RWPE1 (cell line): ENCODE measurements around the gene ROPN1B.
"Not testable (repeated sequence)": the region's sequence is repeated elsewhere in the genome, so short reads cannot be mapped to it uniquely, and the experiment has no call there.

Experiments
- CTCF ChIA-PET: fragments of 350-600 bp; sonication (Branson Sonifier 250); formaldehyde crosslinking; extraction: SDS; loops from one replicate; lab custom pipeline; 2021; lab: Yijun Ruan, JAX
- POLR2A ChIA-PET: fragments of 400-600 bp; formaldehyde crosslinking; extraction: SDS; loops from one replicate; lab custom pipeline; 2020; ENCODE audit warnings: antibody characterized with exemption; ENCODE audit not compliant: low non-redundant PET; lab: Yijun Ruan, JAX
- DNase-seq: peaks from one replicate; pipeline ENCODE4 v3.0.0; 2012; ENCODE audit warnings: low spot score
- H3K27ac ChIP-seq: fragments of 450-650 bp; 2 replicates; pipeline ENCODE4 v1.5.1; 2017
- TF ChIP-seq, protein P1 (sequence below): fragments of 450-650 bp; conservative IDR thresholded peaks from 2 replicates; pipeline ENCODE4 v1.5.1; 2017; ENCODE audit warnings: low read depth, mild to moderate bottlenecking

ROPN1B gene

DNA sequence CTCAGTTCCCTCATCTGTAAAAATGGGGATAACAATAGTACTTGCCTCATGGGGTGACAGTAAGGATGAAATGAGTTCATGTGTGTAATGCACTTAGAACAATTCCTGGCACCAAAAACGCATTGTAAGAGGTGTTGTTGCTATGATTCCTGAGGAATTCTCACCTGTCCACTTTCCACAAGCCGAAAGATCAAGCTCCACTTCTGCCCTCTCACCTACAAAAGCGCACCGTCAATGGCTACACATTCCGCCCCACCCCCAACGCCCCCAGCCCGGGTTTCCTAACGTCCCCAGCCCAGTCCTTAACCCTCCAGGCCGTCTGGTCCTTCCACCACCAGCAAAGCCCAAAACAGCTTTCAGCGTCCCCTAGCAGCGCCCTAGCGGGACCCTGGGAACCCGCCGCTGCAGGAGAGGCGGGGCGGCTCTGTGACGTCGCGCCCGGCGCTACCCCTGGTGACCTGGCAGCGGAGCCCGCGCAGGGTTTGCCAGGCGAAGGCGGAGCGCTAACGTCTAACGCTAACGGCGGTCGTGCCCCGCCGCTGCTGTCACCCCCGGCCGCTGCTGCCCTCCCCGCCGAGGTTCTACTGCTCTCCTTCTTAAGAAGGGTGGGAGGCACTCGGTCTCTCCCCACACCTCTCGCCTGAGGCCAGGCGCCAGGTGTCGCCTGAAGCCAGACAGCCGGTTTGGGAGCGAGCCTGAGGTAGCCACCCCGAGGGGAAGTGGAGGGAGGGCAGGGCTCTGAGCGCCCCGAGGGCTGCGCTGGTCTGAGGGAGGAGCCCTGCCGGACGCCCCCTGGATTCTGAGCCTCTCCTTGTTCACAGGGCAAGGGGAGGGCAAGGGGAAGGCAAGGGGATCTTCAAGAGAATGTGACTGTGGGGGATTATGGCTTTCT, at the start of gene ROPN1B:
ROPN1B (plus strand) TSS at position 478 of the 892 bp plus-strand sequence. CDS start 2,877 bp downstream, outside the sequence.
- POLR2A ChIA-PET, DNase-seq, H3K27ac ChIP-seq, CTCF ChIA-PET: not testable (repeated sequence)

DNA sequence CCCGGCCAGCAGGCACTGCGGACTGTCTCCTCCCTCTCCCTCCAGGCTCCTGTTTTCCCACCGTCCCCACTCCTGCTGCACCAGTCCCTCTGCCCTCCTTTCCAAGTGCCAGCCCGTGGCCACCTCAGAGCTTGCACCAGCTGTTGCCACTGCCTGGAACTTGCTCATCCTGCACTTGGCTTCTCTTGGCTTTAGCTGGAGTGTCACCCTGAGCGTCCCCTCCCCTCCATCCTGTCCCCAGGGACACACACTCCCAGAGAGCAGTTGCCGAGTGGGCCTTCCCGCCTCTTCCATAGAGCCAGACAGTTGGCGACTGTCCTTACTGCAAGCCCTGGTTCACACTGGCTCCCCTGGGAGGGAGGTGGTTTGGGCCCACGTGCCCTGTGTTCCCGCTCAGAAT, 48.8 kb upstream of the ROPN1B start:
- H3K27ac ChIP-seq, CTCF ChIA-PET, POLR2A ChIA-PET, DNase-seq: not testable (repeated sequence)

DNA sequence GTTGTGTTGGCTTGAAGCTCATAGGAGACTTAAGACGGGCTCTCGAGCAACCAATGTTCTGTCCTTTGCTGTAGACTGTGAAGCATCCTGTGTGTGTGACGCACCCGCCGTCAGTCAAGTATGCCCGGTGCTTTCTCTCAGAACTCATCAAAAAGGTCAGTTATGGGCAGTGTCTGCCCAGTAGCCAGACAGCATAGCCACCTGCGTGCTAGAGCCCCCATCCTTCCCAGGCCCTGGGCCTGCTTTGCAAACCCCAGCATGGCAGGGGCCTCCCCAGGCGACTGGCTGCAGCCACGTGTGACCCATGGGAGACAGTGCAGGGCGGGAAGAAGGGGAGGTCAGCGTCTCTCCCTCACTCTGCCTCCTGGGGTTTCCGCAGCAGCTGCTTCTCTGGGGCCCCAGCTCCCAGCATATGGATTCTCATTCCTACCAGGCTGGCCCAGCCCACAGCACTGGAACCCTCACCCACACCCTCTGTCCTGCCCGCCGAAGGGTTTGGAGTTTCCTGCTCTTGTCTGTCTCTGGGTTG, 48.2 kb upstream of the ROPN1B start:
- POLR2A ChIA-PET, DNase-seq, H3K27ac ChIP-seq: not testable (repeated sequence)
- CTCF ChIA-PET, result interaction anchor here (0.7 kb wide), 1 partner anchor 210 kb away, joined by 3 read pairs; no protein-coding TSS in a partner anchor

DNA sequence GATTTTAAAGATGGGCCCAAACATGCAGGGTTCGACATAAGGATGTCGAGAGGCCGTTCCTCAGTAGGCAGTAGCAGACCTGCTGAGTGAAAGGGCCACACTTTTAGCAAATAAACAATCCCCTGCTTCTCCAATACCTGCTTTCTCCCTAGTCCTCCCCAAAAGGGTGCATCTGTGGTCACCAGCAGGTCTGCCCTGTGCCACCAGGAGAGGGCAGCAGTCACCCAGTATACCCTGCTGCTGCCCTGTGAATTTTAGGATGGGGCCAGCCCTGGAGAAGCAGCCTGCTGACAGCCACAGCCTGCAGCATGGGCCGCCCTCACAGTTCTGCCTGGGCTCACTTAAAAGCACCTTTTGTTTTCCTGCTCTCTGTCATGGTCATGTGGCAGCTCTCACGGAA, 47.3 kb upstream of the ROPN1B start:
- DNase-seq, POLR2A ChIA-PET, H3K27ac ChIP-seq: not testable (repeated sequence)
- TF ChIP-seq, protein P1, sequence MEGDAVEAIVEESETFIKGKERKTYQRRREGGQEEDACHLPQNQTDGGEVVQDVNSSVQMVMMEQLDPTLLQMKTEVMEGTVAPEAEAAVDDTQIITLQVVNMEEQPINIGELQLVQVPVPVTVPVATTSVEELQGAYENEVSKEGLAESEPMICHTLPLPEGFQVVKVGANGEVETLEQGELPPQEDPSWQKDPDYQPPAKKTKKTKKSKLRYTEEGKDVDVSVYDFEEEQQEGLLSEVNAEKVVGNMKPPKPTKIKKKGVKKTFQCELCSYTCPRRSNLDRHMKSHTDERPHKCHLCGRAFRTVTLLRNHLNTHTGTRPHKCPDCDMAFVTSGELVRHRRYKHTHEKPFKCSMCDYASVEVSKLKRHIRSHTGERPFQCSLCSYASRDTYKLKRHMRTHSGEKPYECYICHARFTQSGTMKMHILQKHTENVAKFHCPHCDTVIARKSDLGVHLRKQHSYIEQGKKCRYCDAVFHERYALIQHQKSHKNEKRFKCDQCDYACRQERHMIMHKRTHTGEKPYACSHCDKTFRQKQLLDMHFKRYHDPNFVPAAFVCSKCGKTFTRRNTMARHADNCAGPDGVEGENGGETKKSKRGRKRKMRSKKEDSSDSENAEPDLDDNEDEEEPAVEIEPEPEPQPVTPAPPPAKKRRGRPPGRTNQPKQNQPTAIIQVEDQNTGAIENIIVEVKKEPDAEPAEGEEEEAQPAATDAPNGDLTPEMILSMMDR, result peak; percentile 70
- CTCF ChIA-PET, result interaction anchor here (0.7 kb wide), 1 partner anchor 209 kb away, joined by 3 read pairs; no protein-coding TSS in a partner anchor

DNA sequence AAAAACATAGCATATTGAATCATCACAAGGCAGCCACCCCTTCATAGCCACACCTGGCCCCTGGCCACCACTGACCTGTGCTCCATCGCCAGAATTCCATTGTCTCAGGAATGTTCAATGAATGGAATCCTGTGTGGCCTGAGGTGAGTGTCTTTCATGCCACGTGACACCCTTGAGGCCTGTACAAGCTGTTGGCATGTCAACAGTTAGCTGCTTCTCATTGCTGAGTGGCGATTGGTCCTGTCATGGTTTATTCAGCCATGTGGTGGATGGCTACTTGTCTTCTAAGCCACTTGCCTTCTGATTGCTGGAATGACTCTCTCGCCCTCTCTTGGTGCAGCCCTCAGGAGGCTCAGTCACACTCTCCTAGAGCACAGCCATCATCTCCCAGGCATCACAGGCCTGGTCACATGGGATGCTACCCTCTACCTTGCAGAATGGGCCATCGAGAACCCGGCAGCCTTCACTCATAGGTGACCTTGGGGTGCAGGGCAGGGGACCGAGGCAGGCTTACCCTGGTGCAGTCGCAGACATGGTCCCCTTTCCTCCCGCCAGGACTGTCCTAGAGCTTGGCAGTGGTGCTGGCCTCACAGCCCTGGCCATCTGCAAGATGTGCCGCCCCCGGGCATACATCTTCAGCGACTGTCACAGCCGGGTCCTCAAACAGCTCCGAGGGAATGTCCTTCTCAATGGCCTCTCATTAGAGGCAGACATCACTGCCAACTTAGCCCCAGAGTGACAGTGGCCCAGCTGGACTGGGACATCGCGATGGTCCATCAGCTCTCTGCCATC, 45.5 kb upstream of the ROPN1B start:
- CTCF ChIA-PET, POLR2A ChIA-PET, DNase-seq: not testable (repeated sequence)

DNA sequence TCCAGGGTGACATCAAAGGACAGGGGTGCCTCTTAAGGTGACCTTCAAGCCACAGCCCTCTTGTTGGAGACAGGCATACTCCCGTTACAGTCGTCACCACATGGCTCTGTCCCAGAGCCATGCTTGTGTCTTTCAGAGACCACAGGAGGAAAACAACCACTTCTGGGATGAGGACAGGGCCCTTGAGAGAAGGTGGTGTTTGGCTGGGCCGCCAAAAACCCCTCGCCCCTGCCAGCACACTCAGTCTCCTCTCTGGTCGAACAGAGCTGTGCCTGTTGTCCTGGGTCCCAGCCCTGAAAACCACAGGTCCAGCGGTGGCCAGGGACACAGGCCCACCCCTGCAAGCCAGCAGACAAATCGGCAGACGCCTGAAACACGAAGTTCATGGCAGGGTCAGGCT, 44.7 kb upstream of the ROPN1B start:
- CTCF ChIA-PET, DNase-seq, H3K27ac ChIP-seq, POLR2A ChIA-PET: not testable (repeated sequence)

More for the DNA sequence above, 45.5 kb upstream of the ROPN1B start:
- not testable (repeated sequence) for H3K27ac ChIP-seq

DNA sequence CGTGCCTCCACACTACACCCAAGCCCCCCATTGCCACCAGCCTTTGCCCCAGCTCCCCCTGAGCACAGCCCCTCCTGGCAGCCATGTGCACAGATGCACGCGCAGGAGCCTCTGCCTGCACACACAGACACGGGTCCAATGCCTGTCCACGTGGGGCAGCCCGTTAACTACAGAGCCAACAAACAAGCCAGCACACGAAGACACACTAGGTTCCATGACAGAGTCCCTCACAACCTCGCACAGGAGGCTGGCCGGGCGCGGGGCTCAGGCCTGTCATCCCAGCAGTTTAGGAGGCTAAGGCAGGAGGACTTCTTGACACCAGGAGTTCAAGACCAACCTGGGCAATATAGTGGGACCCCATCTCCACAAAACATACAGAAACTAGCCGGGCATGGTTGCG, 43.3 kb upstream of the ROPN1B start:
- H3K27ac ChIP-seq, CTCF ChIA-PET, DNase-seq, POLR2A ChIA-PET: not testable (repeated sequence)

DNA sequence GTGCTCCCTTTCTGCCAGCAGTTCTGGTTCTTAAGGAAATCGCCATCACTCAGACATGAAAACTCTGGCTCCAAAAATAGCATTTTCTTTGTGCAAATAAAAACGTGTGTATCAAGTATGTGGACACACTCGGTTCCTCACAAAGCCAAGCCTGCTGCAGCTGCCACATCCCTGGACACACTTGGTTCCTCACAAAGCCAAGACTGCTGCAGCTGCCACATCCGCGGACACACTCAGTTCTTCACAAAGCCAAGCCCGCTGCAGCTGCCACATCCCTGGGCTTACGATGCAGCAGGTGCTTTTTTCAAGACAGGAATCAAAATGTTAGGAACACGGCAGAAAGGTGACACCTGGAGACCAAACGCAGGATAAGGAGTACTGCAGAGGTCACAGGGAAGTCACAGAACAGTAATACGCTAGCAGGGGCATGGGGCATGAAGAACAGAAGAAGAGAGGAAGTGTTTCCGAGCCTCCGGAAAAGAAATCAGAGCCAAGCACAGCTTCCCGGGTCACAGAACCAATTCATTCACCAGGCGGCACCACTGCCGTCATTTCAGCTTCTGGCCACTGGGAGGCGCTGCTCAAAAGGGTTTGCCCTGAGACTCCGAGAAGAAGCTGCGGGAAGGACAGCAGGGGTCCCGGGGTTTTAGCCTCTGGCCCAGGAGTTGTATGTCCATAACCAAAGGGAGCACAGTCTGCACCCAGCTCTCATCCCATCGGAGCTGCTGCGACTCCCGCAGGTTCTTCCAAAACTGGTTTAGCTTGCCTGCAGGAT, 40.0 kb upstream of the ROPN1B start:
- H3K27ac ChIP-seq, POLR2A ChIA-PET, DNase-seq: not testable (repeated sequence)
- TF ChIP-seq, protein P1, result peak; percentile 71
- CTCF ChIA-PET, result interaction anchor here (0.6 to 0.8 kb wide), 2 partner anchors 283 to 295 kb away, joined by 3 to 5 read pairs; no protein-coding TSS in a partner anchor

DNA sequence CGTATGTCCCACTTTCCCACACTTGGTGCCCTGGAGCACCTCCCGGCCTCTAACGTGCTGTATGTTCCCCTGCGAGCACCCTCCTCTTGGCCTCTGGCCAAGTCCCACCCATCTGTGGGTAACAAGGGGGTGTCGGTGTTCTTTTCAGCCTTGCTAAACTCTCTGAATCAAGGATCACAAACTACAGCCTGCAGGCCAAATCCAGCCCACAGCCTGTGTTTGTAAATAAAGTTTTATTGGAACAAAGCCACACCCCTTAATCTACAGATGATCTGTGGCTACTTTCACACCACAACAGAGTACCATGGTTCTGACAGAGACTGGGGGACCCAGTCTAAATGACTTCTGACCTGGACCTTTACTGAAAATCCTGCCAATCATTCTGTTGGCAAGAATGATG, 39.2 kb upstream of the ROPN1B start:
- H3K27ac ChIP-seq, DNase-seq, POLR2A ChIA-PET: not testable (repeated sequence)
- CTCF ChIA-PET, result interaction anchor here (0.8 kb wide), 1 partner anchor 283 kb away, joined by 5 read pairs; no protein-coding TSS in a partner anchor

DNA sequence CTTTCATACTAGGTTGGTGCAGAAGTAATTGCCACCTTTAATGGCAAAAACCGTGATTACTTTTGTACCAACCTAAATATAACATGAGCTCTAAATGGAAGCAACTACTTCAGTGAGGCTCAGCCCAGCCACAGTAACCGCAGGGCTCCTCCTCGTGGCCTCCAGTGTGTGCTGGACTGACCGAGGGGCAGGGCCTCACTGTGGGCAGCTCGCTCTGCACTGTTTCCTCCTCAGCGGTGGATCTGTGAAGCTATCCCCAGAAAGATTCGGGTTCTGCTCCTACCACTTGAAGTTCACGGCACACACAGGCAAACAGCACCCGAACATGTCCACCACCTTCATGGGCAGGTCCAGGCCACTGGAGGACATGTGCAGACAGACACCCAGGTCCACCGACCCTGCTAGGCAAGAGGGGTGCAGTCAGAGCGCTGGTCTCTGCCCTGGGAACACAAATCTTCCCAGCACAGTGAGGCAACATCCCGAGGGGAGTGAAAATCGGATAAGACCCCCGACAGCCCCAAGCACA, 37.6 kb upstream of the ROPN1B start:
- CTCF ChIA-PET, H3K27ac ChIP-seq, POLR2A ChIA-PET, DNase-seq: not testable (repeated sequence)

DNA sequence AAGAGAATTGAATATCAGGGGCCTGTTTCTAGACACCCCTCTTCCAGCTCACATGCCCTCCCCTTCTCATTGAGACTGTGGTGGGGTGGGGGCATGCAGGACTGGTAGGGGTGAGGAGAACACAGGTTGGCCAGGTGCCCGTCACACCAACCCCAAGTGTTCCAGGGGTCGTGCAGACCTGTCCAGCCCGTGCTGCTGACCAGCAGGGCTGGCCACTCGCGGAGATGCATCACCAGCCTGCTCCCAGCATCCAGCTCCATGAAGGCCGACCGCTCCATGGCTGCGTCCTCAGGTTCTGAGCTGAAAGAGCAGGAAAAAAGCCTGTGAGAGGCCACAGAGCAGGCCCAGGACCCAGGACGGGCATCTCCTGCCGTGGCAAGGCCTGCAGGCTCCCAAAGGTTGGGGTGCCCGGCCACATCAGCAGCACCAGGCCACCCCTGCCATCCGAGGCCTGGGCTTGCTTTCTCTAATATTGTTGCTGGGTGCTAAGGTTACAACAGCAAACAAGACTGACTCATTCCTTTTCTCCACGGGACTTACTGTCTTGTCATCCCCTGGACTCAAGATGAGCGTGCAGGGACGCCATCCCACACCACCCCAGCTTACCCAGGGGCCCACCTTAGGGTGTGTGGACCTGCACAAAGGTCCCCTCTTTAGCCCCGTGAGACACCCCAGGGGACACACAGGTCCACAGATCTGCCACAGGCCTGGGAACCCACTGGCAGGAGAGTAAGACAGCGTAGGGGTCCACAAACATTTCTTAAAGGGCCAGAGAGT, 35.4 kb upstream of the ROPN1B start:
- CTCF ChIA-PET, result interaction anchor here (0.6 kb wide), 1 partner anchor 200 kb away, joined by 3 read pairs; no protein-coding TSS in a partner anchor
- H3K27ac ChIP-seq, result peak overlapping the region; percentile 13
- POLR2A ChIA-PET, DNase-seq: not testable (repeated sequence)

DNA sequence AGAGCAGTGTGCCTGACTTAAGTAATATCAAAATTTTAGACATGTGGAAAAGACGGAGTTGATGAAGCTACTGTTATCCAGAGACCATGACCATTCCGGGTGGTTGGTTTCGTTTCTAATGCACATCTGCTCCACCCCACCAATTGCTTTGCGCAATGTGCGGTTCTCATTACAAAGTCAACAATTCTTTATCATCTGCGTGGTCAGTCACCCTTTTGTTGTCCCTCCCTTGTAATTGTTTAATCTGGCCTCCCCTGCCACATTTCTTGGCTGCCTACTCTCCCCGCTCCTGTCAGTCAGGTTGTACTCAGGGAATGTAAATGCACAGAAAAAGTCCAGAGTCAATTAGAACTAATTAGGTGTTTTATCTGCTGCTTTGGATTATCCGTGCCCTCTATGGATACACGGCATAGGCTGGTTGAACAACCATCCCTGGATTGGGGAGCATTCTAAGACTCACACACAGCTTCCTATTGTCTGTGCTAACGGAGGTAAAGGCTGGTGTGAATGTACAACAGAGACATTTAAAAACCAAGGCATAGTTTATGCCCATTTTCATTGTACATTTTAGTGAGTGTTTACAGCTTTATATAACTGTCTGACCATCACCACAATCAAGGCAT, 33.6 kb upstream of the ROPN1B start:
- DNase-seq, result not testable (repeated sequence)
- CTCF ChIA-PET, result interaction anchor here (0.6 to 0.7 kb wide), 2 partner anchors 13 to 587 kb away, joined by 3 read pairs; no protein-coding TSS in a partner anchor

More for the DNA sequence above, 33.6 kb upstream of the ROPN1B start:
- POLR2A ChIA-PET, H3K27ac ChIP-seq: not testable (repeated sequence)
